ENCODE measurements around the gene AADAC.

GRCh38 chr3:151792411-151792810 is 21.5 kb upstream of the AADAC start:
- TF ChIP-seq POLR2A (IDR thresholded peaks at IDR 0.05; ENCODE audit: low read depth, low read length) (no peak), POLR2AphosphoS5 (IDR thresholded peaks at IDR 0.05; ENCODE audit: low read depth, low read length) (no peak), TAF1 (IDR thresholded peaks at IDR 0.05; ENCODE audit: low read depth, low read length) (no peak), PAX5 (IDR thresholded peaks at IDR 0.05; ENCODE audit: insufficient read depth, low read length, severe bottlenecking) (no peak), SPI1 (IDR thresholded peaks at IDR 0.05; ENCODE audit: low read depth, low read length) (no peak), POU2F2 (IDR thresholded peaks at IDR 0.05; ENCODE audit: low read depth, low read length) (no peak)

Measured in GM12891 (cell line).